GM21737 (cell line): ENCODE data around the gene SYT7.

Experiments
- ATAC-seq: cut with Tn5 transposase; IDR thresholded peaks from one replicate; pipeline ENCODE4 v1.9.1; 2021; ENCODE audit warnings: mild to moderate bottlenecking, moderate library complexity; ENCODE audit not compliant: unreplicated experiment

SYT7 gene

GRCh38 chr11:61609000-61609979 is 28.4 kb upstream of the SYT7 start:
- no peak for ATAC-seq

GRCh38 chr11:61607920-61608599 is 27.2 kb upstream of the SYT7 start:
- no peak for ATAC-seq

- ATAC-seq = no peak
These were observed 26.6 kb upstream of the SYT7 start for GRCh38 chr11:61607426-61607825.

DNA sequence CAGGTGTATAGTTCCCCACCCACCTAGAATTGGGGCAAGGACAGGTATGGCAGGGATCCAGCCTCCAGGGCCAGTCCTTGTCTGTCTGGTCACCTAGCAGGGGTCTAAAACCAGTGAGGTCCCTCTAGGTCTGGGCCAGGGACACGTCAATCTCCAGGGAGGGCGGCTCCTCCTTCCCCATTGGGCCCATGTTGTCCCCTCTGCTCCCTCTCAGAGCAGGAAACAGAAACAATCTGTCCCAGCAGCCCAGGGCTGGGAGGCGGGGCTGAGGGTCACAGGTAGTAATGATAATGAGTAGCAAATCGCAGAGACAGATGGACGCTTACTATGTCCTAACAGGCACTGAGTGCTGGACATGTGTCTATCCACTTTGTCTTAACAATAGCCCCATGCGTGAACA is 22.8 kb upstream of the SYT7 start:
- ATAC-seq = no peak

DNA sequence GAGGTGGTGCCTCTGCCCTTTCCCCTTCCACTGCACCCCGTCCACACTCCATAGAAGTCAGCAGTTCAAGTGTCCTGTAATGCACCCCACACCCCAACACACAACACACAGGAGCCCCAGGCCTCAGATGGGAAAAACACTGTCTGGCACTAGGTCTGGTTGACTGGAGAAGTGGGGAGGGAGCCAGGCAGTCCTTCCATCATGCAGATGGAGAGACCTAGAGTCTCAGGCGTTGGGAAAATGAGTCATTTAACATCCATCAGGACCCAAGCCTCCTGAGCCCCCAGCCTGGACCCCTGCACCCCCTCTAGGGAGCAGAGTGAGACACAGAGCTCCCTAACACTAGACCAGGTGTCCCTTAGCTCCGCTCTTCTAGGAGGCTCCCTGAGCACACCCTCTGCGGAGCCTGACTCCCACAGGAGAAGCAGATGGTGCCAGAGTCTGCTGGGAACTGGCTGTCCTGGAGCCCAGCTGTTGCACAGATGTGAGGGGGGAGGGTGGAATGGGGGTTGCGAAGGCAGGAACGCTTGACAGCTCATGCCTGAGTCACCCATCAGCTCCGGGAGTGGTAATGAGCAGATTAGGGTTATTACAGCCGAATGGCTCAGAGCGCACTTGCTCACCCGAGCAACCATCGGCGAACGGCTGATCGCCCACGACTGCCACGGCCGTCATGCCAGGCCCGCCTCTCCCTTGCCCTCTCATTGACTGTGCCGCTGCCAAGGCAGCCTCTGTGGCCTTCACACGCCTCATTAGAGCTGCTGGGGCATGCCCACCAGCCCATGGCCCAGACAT is 22.1 kb upstream of the SYT7 start:
- ATAC-seq = no peak

- no peak for ATAC-seq
These were observed 20.6 kb upstream of the SYT7 start for GRCh38 chr11:61601512-61601911.

DNA sequence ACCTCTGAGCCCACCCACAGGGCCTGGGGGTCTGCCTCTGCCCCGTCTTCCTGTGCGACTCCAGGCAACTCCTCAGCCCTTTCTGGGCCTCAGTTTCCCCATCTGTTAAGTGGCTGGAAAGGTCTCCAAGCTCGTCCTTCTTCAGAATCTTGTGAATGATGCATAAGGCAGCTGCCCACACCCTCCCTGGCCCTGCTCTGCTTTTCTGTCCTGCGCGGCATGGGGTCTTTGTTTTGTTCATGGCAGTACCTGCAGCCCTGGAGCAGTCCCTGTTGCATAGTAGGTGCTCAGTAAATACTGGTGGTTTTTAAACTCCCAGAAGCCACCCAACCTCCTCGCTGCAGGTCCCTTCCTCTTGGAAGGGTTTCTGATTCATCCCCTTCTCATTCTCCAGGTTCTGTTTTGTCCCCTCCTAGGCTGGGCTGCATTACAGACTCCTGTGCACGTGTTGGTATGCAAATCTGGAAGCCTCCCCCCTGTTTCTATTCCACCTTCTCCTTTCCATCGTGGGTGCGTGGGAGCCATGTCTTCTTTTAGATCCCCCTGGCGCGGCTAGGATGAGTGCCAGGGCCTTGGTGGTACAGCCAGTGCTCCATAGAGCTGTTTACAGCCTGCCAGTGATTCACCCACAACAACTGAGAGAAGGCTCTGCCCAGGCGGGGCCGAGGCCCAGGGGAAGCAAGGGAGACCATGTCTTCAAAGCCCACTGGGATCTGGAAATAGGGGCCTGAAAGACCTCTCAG is 19.3 kb upstream of the SYT7 start:
- ATAC-seq = no peak

DNA sequence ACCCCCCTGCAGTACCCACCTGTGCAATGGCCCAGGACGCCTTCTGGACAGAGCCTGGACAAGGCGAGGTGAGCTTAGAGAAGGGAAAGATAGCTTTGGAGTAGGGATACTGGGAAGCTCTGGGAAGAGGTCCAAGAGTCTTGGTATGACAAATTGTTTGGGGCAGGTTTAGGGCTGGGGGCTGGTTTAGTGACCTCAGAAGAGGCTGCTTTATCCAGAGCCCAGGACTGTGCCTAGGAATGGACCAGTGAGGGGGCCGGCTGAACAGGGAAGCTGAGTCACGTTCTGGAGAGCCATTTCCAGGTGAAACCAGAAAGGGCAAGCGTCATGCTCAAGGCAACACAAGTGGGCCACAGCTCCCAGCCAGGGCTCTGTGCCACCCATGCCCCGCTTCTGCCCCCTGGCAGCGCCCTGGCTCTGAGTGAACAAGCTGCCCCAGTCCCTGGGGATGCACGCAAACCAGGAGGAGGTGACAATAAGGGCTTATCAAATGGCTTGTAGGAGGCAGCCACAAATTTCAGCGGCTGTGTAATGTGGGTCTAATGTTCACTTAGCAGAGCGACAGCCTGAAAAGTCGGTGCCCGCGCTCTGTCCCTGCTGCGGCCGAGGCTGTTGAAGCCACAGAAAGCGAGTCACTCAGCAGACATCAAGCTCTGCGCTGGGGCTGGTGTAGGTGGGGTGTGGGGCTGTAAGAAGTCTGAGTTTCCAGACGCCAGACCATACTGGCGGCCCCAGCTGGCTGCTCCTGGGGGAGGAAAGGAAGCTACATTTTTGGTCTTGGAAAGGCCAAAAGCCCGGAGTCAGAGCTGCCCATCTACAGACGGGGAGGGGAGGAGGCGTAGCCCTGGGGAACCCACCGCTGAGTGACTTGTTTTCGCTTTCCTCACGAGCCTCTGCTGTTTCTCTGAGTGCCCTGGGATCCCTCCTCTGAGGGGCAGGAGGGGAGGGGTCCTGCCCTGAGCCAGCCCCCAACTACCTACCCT is 18.3 kb upstream of the SYT7 start:
- ATAC-seq = no peak

DNA sequence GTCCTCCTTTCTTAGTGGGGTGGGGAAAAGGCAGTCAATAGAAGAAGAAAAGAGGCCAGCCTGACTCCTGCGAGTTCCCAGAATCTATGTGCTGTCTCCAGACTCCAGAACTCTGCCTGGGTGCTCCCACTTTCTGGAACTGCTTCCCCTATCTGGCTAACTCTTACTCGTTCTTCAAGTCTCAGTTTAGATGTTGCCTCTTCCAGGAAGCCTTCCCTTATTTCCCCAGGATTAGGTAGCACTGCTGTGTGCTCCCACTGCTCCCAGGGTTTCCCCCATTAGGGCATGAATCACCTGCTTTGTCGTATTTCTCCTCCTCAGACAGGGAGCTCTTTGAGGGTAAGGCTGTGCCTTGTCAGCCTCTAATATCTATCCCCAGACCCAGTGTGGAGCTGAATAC is 17.5 kb upstream of the SYT7 start:
- ATAC-seq = no peak

GRCh38 chr11:61596990-61597389 is 16.1 kb upstream of the SYT7 start:
- ATAC-seq = no peak

GRCh38 chr11:61596542-61596941 is 15.7 kb upstream of the SYT7 start:
- no peak for ATAC-seq

GRCh38 chr11:61594907-61595257 is 14.0 kb upstream of the SYT7 start:
- ATAC-seq = no peak

GRCh38 chr11:61593151-61593550 is 12.3 kb upstream of the SYT7 start:
- no peak for ATAC-seq

DNA sequence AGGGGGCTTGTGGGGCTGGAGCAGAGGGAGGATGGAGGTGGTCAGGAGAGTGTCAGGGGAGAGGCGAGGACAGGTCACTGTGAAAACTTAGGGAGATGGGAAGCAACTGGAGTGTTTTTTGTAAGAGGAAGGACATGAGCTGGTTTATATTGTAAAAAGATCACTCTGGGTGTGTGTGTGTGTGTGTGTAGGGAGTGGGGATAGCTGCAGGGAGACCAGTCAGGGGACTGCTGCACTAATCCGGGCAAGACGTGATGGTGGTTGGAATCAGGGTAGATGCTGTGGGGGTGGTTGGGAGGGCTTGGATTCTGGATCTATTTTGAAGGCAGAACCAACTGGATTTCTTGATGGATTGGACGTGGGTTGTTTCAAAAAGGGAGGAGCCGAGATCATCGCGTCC is 11.3 kb upstream of the SYT7 start:
- no peak for ATAC-seq

DNA sequence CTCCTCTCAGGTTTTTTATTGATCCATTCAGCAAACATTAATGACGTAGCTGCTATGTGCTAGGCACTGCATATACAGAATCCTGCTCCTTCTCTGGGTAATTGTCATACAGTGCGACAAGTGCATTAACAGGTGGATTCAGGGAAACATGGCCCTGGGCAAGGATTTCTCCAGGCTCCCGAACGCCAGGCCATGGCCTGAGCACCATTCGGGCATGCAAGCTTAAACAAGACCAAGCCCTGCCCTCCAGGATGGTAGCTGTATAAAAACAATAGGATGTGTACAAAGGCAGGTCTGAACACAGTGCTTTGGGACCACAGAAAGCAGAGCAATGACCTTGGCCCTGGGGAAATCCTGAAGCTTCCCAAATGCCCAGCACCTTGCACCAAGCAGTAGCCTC is 9.1 kb upstream of the SYT7 start:
- ATAC-seq = no peak

DNA sequence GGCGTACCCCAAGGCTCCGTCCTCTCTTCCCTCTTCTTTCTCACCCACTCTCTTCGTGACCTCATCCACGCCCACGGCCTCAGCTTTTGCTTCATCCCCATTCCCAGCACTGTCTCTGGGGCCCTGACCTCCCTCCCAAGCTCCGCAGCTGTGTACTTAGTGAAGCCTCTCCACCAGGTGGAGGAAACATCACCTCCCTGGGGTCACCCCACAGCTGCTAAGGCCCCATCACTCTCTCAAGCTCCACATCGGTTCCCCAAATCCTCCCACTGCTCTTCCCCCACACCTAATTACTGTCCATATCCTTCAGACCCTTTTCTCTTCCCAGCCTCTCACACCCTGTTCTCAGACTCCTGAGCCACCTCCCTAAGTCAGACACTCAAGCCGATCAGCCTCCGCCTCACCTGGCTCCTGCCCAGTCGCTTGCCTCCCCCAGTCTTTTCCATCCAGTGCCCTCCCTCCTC is 7.9 kb upstream of the SYT7 start:
- ATAC-seq = no peak

DNA sequence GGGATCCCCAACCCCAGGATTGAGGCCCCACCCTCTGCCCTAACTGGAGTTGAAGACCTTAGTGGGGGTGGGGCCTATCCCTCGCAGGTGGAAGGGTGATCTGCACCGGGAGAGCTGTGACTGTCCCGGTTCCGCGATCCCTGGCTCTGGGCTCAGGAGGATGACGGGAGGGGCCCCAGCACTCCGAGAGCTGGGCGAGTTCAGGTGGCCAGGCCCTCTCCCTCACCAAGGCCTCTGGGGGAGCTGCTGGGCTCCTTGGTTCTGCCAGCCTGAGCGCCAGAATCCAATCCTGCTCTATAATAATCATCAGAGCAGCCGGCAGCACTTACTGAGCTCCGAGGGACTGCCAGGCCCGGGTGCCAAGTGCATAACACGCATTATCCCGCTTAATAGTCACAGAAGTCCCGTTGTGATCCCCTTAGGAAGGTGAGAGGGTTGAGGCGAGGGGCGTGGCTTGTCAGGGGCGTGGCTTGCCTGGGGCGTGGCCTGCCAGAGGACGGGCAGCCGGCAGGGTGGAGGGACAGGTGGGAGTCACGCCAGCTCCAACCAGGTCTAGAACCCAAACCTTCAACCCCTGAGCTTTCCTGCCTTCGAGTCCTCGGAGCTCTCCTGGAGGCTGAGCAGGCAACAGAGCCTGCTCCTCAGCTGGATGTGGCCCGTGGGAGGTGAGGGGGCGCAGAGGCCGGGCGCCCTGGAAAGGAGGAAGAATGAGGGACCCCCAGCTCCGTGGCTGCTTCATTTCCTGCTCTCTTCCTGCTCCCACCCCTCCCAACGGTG is 7.3 kb upstream of the SYT7 start:
- no peak for ATAC-seq

GRCh38 chr11:61587541-61587941 is 6.7 kb upstream of the SYT7 start:
- ATAC-seq = no peak
